Stimulated activated CD4-positive, alpha-beta T cell treated with anti-CD3 and anti-CD28 coated beads, Interleukin-1b, Interleukin-23, amount 100 ng/mL, for 1 hour (primary cell): ENCODE results near the gene SLC12A7.
"Not testable (repeated sequence)": the region's sequence is repeated elsewhere in the genome, so short reads cannot be mapped to it uniquely, and the experiment has no call there.

Source experiments
- DNase-seq, 2 donors: peaks; one replicate each; pipeline ENCODE4 v3.0.0-alpha.2; 2020; ENCODE audit warnings: low read depth in 2 of 2

Gene SLC12A7

DNA sequence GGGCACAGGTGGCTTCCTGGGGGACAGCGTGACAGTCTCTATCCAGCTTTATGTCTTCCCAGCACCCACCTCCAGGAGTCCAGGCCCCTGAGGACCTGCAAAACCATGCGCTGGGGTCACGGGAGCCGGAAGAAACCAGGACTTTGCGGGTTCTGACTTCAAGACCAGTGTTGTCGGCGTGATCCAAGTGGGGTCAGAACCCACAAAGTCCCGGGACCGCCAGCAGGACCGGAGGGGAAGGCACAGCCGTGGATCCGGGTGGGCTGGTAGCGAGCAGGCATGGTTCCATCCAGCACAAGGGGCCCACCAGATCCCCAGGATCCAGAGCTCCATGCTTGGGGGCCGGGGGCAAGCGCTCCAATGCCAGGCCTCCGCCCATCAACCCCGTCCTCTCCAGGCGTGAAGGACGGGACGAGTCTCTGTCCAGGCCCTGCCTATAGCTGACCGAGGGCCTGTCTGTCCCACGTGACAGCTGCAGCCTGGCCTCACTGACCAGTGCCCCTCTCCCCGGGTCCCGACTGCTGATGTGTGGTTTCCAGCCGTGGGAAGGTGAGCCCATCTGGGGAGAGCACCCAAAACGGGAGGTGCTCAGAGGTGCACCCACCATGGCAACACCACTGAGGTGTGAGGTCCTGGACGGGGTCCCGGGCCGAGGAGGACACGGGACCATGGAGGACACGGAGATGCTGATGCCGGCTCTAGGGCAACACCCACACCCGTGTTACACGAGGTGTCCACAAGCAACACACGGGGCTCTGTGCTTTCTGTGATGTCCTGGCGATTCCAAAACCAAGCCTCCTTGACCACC is 48.9 kb downstream of the SLC12A7 start:
- DNase-seq = no peak

DNA sequence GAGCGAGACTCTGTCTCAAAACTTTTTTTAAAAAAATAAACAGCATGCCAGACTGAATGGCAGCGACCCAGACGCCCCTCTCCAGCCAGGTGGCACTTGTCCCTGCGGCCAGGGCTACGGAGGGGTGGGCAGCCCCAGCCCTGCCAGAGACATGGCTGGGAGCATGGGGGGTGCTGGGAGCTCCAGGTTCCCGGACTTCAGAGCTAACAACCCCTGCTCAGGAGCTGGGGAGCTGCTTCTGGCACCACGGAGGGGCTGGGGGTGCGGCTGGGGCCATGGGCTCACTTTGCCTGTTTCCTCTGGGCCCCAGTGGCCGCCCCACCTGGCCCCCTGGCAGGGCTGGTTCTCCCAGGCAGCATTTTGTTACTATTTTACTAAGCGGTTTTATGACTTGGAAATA is 49.9 kb downstream of the SLC12A7 start:
- DNase-seq = no peak

DNA sequence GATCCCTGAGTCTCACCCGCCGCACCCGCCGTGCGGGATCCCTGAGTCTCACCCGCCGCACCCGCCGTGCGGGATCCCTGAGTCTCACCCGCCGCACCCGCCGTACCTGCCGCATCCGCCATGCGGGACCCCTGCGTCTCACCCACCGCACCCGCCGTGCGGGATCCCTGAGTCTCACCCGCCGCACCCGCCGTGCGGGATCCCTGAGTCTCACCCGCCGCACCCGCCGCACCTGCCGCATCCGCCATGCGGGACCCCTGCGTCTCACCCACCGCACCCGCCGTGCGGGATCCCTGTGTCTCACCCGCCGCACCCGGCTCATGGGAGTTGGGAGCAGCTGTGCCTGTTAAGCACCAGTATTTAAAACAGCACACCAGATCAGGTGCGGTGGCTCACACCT is 50.6 kb downstream of the SLC12A7 start:
- DNase-seq = not testable (repeated sequence)

DNA sequence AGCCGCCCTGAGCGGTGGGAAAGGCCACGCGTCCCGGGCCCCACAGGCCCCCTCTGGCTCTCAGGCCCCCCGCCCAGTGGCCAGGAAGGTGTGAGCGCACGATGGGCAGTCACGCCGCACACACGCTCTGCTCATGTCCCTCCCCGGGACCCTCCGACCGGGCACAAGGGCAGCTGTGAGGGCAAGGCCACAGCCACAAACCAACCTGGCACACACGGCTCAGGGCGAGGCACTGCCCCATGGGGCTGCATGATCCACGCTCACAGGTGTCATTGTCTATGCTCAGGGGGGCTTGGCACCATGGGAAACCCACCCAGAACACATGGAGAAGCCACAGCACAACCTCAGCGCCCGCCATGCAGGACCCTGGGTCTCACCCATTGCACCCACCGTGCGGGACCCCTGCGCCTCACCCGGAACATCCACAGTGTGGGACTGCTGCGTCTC is 51.3 kb downstream of the SLC12A7 start:
- no peak for DNase-seq

DNA sequence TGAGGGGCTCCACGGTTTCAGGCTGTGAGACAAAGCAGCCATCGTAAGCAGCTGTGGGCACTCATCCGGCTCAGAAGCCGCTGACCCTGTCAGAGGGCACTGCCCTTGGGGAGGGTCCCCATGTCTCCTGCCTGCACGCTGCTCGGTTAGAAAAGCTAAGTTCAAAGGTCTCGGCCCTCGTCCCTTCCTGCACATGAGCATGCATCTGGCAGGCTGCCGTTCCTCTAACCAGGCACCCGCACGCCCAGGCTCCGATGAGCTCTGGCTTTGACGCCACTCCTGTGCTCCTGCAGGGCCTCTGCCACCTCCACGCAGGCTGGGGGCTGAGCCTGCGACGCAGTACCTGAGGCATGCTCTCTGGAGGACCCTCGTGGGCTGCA is 52.0 kb downstream of the SLC12A7 start:
- no peak for DNase-seq

DNA sequence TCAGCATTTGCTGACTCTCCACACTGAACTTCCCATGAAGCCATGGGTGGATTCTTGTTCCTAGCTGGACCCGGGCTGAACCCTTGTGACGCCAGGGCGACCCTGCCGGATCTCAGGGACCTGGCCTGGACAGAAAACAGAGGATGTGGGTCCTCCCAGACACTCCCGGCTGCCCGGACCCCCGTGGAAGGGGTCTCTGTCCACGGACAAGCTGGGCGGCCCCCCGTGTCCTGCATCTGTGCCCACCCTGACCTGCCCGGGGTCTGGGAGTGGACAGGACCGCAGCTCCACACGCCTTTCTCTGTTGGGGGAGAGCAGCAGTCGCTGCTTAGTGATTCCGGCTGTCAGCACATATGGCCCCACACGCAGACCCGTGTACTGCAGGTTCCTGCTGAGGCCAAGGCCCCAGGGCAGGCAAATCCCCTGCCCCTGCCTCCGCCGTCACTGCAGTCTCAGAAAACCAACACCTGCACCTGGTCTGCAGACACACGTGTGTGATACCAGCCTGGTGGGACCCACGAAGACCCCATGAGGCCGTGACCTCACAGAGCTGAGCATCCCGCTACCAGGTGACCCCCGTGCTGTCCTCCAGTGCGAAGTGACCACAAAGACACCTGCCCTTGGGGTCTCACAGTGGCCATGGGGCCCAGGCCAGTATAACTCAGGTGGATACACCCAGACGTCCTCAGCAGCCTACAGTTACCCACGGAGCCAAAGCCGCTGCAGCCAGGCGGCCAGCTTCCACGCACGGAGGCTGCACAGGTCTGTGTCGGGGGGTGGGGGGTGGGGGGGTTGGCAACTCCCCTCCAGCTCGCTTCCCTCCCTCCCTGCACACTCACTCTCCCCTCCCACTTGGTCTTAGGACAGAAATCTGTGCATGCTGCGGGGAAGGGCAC is 52.6 kb downstream of the SLC12A7 start:
- no peak for DNase-seq

DNA sequence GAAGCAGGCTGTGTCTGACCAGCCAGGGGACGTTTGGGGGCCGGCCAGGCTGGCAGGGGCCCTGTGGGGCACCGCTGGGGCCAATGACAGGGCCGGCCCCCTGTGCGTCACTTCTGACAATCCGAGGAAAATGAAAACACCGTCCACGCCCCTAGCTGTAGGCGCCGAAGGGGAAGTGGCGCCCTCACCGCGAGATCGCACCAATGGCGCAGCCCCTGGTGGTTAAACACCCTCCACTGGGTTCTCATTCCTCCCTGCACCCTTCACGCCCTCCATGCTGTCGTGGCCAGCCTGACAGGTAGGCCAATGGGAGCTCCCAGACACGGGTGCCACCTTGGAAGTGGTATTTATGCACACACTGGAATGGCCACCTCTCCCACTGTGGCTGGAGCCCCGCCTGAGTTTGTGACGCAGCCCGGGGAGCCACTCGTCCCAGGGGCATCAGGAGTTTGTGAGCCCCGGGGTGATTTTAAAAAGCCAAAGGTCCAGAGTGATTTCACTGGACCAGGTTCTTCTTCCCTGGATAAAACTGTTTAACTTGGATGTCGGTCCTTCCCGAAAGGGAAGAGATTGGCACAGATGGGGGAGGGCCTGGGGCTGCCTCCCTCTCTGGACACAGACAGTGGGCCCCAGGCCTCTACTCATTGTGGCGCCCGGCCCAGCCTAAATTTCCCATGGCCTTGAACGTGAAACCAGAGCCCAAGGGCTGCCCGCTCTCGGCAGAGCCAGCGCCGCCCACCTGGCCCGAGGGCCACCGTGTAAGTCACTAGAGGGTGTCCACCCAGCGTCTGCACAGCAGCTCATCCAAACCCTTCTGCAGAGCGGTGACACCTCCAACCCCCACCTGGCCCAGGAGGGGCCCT is 53.5 kb downstream of the SLC12A7 start:
- no peak for DNase-seq

DNA sequence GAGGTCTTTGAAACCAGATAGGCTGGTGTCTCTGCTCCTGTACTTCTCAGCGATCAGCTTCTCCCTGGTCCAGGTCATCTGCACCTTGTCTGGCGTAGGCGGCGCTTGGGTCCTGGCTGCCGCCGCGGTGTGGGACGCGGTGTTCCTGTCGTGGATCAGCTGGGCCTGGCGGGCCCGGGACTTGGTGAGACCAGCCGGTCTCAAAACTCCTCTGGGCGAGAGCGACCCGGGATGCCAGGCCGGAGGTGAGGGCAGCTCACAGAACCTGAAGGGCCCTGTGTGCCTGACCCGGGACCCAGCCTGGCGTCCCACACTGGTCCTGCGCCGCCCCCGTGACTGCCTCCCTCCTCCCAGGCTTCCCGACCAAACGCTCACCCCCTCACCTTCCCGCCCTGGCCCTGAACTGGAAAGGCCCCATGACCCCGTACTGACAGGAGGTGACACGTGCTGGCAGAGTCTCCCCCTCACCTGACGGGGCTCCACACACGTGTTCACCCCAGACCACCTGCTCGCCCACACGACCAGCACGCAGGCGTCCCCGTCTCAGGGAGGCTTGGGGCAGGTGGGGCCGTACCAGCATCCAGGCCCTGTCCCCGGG is 54.3 kb downstream of the SLC12A7 start:
- no peak for DNase-seq

DNA sequence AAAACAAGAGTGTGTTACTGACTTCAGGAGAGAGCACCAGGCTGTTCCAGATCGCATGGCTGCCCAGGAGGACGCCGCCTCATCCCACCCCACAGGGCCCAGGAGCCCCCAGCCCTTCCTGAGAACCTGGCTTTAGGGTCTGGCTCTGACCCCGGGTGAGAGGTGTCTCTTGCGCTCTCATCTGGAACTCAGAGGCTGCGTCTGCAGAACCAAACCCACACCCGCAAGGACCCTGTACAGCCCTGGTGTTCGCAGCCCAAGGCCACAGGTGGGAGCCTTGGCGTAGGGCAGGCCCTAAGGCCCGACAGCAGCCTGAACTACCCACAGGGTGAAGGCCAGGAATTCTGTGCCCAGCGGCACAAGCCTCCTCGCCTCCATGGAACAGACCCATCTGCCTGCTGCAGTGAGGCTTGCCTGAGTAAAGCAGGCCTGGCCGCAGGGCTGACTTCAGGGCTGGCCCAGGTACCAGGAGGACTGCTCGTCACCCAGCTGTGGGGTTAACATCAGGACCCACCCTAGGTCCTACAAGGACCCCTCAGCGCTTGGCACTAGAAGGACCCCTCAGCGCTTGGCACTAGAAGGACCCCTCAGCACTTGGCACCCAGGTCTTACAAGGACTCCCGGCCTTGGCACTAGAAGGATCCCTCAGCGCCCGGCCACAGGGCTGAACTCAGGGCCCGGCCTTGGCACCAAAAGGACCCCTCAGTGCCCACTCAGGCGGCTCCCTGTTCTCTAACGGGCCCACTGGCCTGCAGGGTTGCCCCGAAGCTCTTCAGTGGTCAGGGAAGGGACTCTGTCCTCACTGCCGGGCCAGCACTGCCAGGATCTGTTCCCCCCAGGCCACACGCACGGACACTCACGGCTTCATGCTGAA is 55.0 kb downstream of the SLC12A7 start:
- DNase-seq = no peak

DNA sequence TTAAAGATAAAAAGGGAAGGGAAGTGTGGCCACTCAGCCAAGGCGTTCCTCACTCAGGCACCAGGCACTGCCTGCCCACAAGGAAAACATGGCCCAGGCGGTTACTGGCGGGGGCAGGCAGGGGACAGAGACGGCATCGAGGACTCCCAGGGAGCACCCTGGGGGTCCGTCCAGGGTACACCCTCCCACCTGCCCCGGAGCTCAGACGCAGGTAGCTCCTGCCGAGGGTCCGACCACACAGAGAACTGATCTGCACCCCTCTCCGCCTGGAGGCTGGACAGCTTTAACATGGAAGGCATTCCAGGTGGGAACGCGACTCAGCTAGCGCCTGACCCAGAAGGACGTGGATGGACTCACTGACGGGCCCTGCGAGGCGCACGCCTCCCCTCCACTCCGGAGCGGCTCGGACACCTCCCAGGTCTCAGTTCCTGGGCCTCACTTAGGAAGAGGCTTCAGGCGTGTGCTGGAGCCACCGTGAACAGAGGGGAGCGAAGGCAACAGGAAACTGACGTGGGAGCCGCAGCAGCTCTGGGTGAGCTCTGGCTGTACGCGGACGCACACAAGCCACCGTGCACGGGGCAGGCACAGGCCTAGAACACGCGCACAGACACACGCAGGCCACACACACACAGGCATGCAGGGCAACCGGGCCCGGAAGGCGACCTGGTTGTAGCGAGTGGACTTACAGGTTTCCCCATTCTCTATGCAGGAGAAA is 55.8 kb downstream of the SLC12A7 start:
- DNase-seq = no peak

DNA sequence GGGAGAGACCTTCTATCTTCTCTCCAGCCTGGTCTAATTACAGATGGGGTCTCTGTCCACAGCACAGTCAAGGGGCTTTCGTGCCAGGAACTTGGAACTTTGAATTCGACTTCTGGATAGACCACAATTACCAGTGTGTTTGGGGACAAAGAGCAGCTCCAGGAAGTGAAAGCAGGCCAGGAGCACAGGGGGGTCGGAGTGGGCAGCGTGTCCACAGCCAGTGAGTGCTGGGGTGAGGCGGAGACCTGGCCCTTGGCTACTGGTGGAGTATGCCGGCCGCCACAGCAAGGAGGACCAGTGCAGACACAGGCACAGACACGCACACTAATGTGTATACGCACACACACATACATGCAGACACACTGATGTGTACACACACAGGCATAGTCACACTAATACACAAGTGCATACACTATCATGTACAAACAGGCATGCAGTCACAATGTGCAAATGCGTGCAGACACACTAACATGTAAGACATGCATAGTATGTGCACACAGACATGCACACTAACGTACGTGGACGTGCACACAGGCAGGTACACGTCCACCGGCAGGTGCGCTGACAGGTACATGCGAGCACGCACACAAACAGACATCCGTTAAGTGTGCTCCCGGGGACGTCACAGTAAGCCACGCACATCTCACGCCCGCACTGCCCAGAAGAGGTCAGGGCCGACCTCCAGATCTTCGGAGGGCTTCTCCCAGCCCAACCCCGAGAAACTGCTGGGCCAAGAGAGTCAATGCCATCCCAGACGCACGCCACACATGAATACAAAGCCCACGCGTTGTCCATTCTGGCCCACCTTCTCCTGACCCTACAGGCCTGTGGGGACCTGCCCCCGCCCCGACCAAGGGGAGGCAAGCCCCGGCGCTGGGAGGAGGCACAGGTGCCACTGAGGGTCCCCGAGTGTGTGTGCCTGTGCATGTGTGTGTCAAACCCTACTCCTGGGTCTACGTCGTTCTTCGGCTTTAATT is 56.8 kb downstream of the SLC12A7 start:
- DNase-seq = no peak

DNA sequence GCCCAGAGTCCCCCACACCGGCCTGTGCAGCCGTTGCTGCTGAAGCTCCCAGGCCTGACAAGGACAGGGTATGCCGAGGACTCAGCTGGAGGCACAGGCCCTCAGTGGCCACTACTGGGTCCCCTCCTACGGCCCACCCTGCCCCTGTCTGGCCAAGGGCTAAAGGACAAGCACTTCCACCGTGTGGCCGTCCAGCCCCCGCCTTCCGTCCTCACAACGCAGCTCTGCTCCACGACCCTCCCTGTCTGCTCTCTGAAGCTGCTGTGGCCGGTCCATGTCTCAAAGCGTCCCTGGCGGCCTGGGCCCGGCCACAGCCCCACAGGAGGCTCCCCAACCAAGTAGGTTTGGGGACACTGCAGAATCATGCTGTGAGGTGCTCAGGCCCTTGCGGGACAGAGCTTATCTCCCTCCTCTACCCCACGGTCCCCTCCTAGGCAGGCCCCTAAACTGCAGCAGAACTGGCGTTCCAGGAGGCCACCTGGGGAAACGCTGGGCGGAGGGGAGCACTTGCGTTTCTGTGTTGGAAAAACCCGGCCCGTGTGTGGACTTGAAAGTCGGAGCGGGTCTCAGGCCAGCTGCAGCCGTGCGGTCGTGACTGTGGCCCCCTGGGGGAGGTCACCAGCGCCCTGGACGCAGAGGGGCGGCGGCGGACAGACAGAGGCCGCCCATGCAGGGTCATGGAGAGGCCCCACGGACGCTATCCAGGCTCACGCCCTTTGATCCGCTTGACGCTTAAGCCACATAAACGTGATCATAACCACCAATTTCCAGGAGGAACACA is 57.7 kb downstream of the SLC12A7 start:
- DNase-seq = no peak

DNA sequence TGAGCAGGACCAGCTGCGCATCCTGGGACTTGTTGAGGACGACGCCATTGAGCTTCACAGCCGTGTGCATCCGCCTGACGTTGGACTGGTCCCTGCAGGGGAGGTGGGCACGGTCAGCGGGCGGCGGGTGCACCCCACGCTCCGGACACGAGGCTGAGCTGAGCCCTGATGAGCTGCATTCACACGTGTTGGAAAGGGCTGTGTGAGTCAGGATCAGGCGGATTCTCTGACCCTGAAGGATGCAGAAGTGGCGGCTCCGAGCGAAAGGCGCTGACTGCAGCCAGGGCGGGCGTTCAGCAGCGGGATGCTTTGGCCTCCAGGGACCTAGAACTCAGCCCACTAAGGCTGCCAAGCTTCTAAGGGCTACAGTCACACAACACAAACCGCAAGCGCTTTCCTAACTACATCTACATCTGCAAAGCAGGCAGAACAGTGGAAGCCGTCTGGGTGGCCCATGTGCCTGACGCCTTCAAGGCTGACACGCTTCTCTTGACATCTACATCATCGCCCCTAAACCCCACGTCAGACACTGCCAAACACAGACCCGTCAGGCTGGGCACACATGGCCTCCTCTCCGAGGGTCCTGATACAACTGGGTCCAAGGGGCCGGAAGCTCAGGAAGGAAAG is 58.4 kb downstream of the SLC12A7 start:
- DNase-seq = no peak

DNA sequence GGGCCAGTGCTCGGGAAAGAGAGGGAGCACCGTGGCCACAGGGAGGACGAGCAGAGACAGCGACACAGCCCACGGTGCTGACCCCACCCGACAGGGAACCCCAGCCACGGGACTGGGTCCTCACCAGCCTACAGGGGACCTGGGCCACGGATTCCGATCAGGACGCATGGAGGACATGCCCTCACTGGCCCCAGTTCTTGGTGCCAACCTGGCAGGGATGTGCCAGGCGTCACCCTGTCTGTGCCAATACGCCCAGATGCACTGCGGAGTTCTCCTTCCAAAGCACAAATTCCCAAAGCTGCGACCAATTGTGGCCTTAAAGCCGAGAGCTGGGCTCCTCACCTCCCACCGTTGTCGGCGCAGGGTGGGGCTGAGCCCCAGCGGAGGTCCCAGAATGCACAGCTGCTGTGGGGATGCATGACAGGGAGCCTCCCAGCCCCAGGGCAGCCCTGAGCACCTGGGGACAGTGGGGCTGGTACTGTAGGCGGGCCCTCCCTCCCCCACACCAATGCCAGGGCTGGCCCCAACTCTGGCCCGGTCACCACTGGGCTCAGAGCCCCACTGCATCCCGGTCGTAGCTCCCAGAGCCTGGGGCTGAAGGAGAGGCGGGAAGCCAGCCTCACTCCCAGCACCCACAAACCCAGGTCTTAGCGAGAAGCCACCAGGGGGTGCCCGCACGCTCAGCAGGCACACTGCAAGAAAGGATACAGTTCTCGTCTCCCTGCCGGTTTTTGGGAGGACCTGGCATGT is 59.0 kb downstream of the SLC12A7 start:
- DNase-seq = no peak

DNA sequence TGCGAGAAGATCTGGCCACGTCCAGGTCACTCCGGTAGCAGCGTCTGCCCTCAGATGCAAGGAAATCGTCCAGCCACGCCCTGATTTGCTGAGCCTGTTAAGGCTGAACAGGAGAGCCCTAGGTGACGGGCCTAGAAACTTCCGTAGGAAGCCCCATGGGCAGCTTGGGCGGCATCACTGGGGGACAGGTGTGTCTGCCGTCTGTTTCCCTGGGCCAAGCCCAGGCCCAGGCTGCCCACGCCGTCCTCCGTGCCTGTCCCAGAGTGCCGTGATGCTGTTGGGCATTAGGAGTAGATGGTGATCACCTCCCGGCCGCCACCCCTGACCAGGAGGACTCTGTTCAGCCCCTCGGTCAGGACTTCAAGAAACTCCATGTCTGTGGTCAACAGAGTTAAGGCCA is 59.8 kb downstream of the SLC12A7 start:
- DNase-seq = no peak

DNA sequence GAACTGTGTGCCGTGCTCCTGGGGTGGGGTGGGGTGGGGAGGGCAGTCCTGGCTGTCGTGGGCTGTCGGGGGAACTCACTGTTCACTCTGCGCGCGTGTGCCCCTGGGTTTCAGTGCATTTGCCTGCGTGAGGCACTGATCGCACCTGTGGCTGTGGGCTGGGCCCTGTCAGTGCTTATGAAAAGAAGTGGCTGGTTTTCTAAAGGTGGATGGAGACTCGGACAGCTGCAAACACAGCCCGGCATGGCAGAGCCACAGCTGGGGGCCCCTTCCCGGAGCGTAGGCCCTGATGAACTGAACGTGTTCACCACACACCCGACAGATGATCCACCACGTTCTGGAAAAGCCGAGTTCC is 60.5 kb downstream of the SLC12A7 start:
- no peak for DNase-seq
